WTC11 (cell line): ENCODE results near the gene NME8. TPM values are rescaled to one million over a fixed set of nuclear protein-coding genes. Genes with fewer than 3 reads are reported as not detected.

Experiments used
- ATAC-seq: fragments of 200-7000 bp; cut with Tn5 transposase; 2 replicates; pipeline ENCODE4 v1.10.0; 2021; ENCODE audit warnings: mild to moderate bottlenecking, moderate library complexity
- CTCF ChIA-PET: fragments of 300-600 bp; sonication (Branson Sonifier 250); formaldehyde crosslinking; loops from one replicate; lab custom pipeline; 2021; ENCODE audit warnings: antibody characterized with exemption; lab: Charles Lee
- POLR2A ChIA-PET: fragments of 350-600 bp; sonication (Branson Sonifier 250); formaldehyde crosslinking; loops from one replicate; lab custom pipeline; 2021; ENCODE audit warnings: antibody characterized with exemption; lab: Charles Lee
- DNase-seq: peaks from one replicate; pipeline ENCODE4 v3.0.0; 2021; ENCODE audit warnings: low spot score
- H3K27ac Mint-ChIP-seq: 2 replicates; pipeline ENCODE4 v1.8.0; 2021; ENCODE audit warnings: mixed read lengths
- H3K27me3 Mint-ChIP-seq: 2 replicates; pipeline ENCODE4 v1.8.0; 2021; ENCODE audit warnings: low read depth, mild to moderate bottlenecking, moderate library complexity, mixed read lengths
- H3K36me3 Mint-ChIP-seq: 2 replicates; pipeline ENCODE4 v1.8.0; 2021; ENCODE audit warnings: mixed read lengths
- H3K4me1 Mint-ChIP-seq: 2 replicates; pipeline ENCODE4 v1.8.0; 2022; ENCODE audit warnings: mixed read lengths
- H3K4me3 Mint-ChIP-seq: 2 replicates; pipeline ENCODE4 v1.8.0; 2021; ENCODE audit warnings: mild to moderate bottlenecking, moderate library complexity, mixed read lengths
- H3K9me3 Mint-ChIP-seq: 2 replicates; pipeline ENCODE4 v1.8.0; 2021; ENCODE audit warnings: mixed read lengths
- ELF4 ChIP-seq: sonication (generic); formaldehyde crosslinking; IDR thresholded peaks from 2 replicates; pipeline ENCODE4 v1.8.1; 2022; ENCODE audit warnings: low read depth, mild to moderate bottlenecking, moderate library complexity, missing genetic modification reagents
- ETV6 ChIP-seq: sonication (generic); formaldehyde crosslinking; IDR thresholded peaks from 2 replicates; pipeline ENCODE4 v1.8.1; 2022; ENCODE audit warnings: mild to moderate bottlenecking, missing genetic modification reagents
- FOXK1 ChIP-seq: sonication (generic); formaldehyde crosslinking; IDR thresholded peaks from 2 replicates; pipeline ENCODE4 v1.8.0; 2022; ENCODE audit warnings: mild to moderate bottlenecking, moderate library complexity, missing genetic modification reagents
- GRHL2 ChIP-seq: fragments of 250-450 bp; sonication (Bioruptor Pico); IDR thresholded peaks from 2 replicates; pipeline ENCODE4 v1.8.0; 2022; ENCODE audit warnings: mild to moderate bottlenecking, moderate library complexity; ENCODE audit not compliant: insufficient replicate concordance, severe bottlenecking
- NFYB ChIP-seq: sonication (generic); formaldehyde crosslinking; conservative IDR thresholded peaks from 2 replicates; pipeline ENCODE4 v1.8.0; 2022; ENCODE audit warnings: low read depth, missing genetic modification reagents
- NR2C2 ChIP-seq: sonication (generic); formaldehyde crosslinking; IDR thresholded peaks from 2 replicates; pipeline ENCODE4 v1.8.0; 2022; ENCODE audit warnings: mild to moderate bottlenecking, missing genetic modification reagents
- OVOL2 ChIP-seq: fragments of 250-450 bp; sonication (Bioruptor Pico); IDR thresholded peaks from 2 replicates; pipeline ENCODE4 v1.9.0; 2021; ENCODE audit warnings: mild to moderate bottlenecking, borderline replicate concordance
- ZNF219 ChIP-seq: sonication (generic); formaldehyde crosslinking; IDR thresholded peaks from 2 replicates; pipeline ENCODE4 v1.8.0; 2023; ENCODE audit warnings: missing genetic modification reagents, mild to moderate bottlenecking, borderline replicate concordance
- ZNF232 ChIP-seq: sonication (generic); formaldehyde crosslinking; IDR thresholded peaks from 2 replicates; pipeline ENCODE4 v1.8.0; 2022; ENCODE audit warnings: mild to moderate bottlenecking, missing genetic modification reagents
- ZNF396 ChIP-seq: fragments of 250-450 bp; sonication (Bioruptor Pico); IDR thresholded peaks from 2 replicates; pipeline ENCODE4 v1.8.0; 2021; ENCODE audit warnings: mild to moderate bottlenecking, moderate library complexity, borderline replicate concordance
- ZNF416 ChIP-seq: fragments of 250-450 bp; sonication (Bioruptor Pico); IDR thresholded peaks from 2 replicates; pipeline ENCODE4 v1.9.0; 2021; ENCODE audit warnings: mild to moderate bottlenecking, inconsistent platforms
- total RNA-seq: library from RNA; stranded (reverse); gene quantifications from 3 replicates; pipeline ENCODE4 v1.2.3, GENCODE V29; 2021
- TF ChIP-seq, protein P1 (sequence below): sonication (generic); formaldehyde crosslinking; IDR thresholded peaks from 2 replicates; pipeline ENCODE4 v1.8.1; 2022; ENCODE audit warnings: missing genetic modification reagents, borderline replicate concordance
- TF ChIP-seq, protein P2 (sequence below): sonication (generic); formaldehyde crosslinking; IDR thresholded peaks from 2 replicates; pipeline ENCODE4 v1.8.1; 2022; ENCODE audit warnings: low read depth, mild to moderate bottlenecking, moderate library complexity, missing genetic modification reagents, borderline replicate concordance
- TF ChIP-seq, protein P3 (sequence below): sonication (generic); formaldehyde crosslinking; IDR thresholded peaks from 2 replicates; pipeline ENCODE4 v1.8.0; 2022; ENCODE audit warnings: mild to moderate bottlenecking, missing genetic modification reagents
- TF ChIP-seq, protein P4 (sequence below): fragments of 250-450 bp; sonication (Bioruptor Pico); IDR thresholded peaks from 2 replicates; pipeline ENCODE4 v1.9.0; 2021; ENCODE audit warnings: mild to moderate bottlenecking
- TF ChIP-seq, protein P5 (sequence below): fragments of 250-450 bp; sonication (Bioruptor Pico); conservative IDR thresholded peaks from 2 replicates; pipeline ENCODE4 v1.9.0; 2021; ENCODE audit warnings: mild to moderate bottlenecking
- TF ChIP-seq, protein P6 (sequence below): sonication (generic); formaldehyde crosslinking; IDR thresholded peaks from 2 replicates; pipeline ENCODE4 v1.8.0; 2022; ENCODE audit warnings: missing genetic modification reagents
- TF ChIP-seq, protein P7 (sequence below): sonication (generic); formaldehyde crosslinking; IDR thresholded peaks from 2 replicates; pipeline ENCODE4 v1.8.0; 2022; ENCODE audit warnings: mild to moderate bottlenecking, missing genetic modification reagents
- TF ChIP-seq, protein P8 (sequence below): fragments of 250-450 bp; sonication (Bioruptor Pico); IDR thresholded peaks from 2 replicates; pipeline ENCODE4 v1.9.0; 2021; ENCODE audit warnings: mild to moderate bottlenecking

NME8 gene
- total RNA-seq, 1 experiment from 2014 or later = 1.0 TPM

DNA sequence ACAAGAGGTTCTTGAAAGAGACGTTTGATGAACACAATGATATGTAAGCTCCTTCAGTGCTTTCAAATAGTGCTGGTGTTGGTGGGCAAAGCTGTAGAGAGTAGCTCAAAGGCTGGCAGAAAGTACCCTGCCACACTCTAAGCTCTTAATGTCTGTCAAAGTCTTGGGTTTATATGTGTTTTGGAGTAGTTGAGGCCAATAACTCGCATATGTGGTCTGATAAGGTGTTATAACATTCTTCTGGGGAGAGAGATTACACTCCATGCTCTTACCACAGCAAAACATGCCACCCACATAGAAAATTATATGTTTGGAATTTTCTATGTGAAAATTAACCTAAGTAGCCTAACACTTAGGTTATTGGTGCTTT is 30.8 kb upstream of the NME8 start (continued):
- TF ChIP-seq ZNF396 (CRISPR knock-in tag) (no peak), ZNF232 (CRISPR knock-in tag) (no peak), ZNF219 (CRISPR knock-in tag) (no peak), ELF4 (CRISPR knock-in tag) (no peak), NR2C2 (CRISPR knock-in tag) (no peak), ETV6 (CRISPR knock-in tag) (no peak), ZNF416 (CRISPR knock-in tag) (no peak)
- TF ChIP-seq, protein P1, sequence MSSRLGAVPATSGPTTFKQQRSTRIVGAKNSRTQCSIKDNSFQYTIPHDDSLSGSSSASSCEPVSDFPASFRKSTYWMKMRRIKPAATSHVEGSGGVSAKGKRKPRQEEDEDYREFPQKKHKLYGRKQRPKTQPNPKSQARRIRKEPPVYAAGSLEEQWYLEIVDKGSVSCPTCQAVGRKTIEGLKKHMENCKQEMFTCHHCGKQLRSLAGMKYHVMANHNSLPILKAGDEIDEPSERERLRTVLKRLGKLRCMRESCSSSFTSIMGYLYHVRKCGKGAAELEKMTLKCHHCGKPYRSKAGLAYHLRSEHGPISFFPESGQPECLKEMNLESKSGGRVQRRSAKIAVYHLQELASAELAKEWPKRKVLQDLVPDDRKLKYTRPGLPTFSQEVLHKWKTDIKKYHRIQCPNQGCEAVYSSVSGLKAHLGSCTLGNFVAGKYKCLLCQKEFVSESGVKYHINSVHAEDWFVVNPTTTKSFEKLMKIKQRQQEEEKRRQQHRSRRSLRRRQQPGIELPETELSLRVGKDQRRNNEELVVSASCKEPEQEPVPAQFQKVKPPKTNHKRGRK = no peak
- TF ChIP-seq, protein P2, sequence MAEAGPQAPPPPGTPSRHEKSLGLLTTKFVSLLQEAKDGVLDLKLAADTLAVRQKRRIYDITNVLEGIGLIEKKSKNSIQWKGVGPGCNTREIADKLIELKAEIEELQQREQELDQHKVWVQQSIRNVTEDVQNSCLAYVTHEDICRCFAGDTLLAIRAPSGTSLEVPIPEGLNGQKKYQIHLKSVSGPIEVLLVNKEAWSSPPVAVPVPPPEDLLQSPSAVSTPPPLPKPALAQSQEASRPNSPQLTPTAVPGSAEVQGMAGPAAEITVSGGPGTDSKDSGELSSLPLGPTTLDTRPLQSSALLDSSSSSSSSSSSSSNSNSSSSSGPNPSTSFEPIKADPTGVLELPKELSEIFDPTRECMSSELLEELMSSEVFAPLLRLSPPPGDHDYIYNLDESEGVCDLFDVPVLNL = no peak
- TF ChIP-seq, protein P3, sequence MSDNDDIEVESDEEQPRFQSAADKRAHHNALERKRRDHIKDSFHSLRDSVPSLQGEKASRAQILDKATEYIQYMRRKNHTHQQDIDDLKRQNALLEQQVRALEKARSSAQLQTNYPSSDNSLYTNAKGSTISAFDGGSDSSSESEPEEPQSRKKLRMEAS (CRISPR knock-in tag) = no peak
- TF ChIP-seq, protein P4, sequence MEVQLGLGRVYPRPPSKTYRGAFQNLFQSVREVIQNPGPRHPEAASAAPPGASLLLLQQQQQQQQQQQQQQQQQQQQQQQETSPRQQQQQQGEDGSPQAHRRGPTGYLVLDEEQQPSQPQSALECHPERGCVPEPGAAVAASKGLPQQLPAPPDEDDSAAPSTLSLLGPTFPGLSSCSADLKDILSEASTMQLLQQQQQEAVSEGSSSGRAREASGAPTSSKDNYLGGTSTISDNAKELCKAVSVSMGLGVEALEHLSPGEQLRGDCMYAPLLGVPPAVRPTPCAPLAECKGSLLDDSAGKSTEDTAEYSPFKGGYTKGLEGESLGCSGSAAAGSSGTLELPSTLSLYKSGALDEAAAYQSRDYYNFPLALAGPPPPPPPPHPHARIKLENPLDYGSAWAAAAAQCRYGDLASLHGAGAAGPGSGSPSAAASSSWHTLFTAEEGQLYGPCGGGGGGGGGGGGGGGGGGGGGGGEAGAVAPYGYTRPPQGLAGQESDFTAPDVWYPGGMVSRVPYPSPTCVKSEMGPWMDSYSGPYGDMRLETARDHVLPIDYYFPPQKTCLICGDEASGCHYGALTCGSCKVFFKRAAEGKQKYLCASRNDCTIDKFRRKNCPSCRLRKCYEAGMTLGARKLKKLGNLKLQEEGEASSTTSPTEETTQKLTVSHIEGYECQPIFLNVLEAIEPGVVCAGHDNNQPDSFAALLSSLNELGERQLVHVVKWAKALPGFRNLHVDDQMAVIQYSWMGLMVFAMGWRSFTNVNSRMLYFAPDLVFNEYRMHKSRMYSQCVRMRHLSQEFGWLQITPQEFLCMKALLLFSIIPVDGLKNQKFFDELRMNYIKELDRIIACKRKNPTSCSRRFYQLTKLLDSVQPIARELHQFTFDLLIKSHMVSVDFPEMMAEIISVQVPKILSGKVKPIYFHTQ (CRISPR knock-in tag) = no peak
- TF ChIP-seq, protein P5, sequence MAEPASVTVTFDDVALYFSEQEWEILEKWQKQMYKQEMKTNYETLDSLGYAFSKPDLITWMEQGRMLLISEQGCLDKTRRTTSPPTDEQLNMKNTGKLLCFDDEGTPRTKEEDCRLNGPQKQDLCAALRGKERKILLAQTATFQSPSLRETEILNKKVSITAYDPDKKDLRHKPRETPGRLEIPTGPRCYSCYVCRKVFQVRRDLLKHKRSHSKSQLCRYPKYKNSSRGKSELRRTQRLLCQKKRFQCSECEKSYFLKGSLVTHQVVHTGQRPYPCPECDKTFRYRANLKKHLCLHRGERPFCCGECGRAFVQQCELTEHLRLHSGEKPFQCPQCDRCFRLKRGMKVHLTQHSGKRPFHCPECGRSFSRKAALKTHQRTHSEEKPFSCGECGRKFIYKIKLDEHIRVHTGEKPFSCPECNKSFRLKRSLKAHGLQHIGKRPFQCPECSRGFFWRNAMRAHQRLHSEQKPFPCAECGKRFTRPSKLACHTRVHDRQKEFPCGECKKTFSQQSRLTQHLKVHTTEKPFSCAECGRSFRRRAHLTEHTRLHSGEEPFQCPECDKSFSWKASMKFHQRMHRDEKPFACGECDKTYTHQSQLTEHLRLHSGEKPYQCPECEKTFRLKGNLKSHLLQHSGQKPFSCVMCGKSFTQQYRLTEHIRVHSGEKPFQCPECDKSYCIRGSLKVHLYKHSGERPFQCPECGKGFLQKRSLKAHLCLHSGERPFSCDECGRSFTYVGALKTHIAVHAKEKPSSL (CRISPR knock-in tag) = no peak

DNA sequence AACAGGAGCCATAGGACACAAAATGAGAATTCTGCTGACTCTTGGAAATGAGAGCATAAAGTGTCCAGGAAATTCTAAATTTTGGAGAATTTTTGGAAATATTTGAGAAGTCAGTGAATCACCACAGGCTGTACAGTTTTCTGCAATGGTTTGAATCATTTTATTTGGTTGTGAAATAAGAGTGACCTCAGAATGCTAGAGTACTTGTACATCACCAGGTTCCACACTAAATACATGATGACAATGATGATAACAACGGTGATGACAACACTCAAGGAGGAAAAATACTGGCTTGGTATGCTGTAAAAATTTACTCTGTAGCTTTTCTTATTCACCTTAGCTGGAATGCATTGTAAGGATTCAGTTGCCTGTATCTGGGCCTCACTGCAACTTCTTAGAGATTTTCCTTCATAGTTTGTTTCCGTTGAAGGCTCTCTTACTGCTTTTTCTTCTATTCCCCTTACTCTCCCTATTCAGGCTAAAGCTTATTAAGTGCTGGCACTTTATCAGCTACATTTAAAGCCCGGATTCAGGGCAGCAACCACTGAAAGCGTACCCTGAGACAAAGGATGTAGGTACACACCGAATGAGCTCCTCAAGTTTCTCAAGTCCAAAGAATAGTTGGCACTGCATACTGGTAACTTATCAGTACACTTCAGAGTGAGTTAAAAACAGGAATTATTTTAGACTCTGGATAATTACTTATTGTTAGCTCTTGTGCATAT is 30.2 kb upstream of the NME8 start:
- CTCF ChIA-PET = interaction anchor here (1.0 kb wide), 1 partner anchor 322 kb away, joined by 4 read pairs; no protein-coding TSS in a partner anchor
- TF ChIP-seq, protein P6, sequence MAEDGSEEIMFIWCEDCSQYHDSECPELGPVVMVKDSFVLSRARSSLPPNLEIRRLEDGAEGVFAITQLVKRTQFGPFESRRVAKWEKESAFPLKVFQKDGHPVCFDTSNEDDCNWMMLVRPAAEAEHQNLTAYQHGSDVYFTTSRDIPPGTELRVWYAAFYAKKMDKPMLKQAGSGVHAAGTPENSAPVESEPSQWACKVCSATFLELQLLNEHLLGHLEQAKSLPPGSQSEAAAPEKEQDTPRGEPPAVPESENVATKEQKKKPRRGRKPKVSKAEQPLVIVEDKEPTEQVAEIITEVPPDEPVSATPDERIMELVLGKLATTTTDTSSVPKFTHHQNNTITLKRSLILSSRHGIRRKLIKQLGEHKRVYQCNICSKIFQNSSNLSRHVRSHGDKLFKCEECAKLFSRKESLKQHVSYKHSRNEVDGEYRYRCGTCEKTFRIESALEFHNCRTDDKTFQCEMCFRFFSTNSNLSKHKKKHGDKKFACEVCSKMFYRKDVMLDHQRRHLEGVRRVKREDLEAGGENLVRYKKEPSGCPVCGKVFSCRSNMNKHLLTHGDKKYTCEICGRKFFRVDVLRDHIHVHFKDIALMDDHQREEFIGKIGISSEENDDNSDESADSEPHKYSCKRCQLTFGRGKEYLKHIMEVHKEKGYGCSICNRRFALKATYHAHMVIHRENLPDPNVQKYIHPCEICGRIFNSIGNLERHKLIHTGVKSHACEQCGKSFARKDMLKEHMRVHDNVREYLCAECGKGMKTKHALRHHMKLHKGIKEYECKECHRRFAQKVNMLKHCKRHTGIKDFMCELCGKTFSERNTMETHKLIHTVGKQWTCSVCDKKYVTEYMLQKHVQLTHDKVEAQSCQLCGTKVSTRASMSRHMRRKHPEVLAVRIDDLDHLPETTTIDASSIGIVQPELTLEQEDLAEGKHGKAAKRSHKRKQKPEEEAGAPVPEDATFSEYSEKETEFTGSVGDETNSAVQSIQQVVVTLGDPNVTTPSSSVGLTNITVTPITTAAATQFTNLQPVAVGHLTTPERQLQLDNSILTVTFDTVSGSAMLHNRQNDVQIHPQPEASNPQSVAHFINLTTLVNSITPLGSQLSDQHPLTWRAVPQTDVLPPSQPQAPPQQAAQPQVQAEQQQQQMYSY (CRISPR knock-in tag) = no peak
- no peak for TF ChIP-seq GRHL2 (CRISPR knock-in tag)
- TF ChIP-seq NFYB = no peak
- TF ChIP-seq, protein P7, sequence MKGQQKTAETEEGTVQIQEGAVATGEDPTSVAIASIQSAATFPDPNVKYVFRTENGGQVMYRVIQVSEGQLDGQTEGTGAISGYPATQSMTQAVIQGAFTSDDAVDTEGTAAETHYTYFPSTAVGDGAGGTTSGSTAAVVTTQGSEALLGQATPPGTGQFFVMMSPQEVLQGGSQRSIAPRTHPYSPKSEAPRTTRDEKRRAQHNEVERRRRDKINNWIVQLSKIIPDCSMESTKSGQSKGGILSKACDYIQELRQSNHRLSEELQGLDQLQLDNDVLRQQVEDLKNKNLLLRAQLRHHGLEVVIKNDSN (CRISPR knock-in tag) = no peak
- no peak for TF ChIP-seq ETV6 (CRISPR knock-in tag)
- TF ChIP-seq, protein P2 = no peak
- no peak for TF ChIP-seq OVOL2 (CRISPR knock-in tag)
- TF ChIP-seq, protein P8, sequence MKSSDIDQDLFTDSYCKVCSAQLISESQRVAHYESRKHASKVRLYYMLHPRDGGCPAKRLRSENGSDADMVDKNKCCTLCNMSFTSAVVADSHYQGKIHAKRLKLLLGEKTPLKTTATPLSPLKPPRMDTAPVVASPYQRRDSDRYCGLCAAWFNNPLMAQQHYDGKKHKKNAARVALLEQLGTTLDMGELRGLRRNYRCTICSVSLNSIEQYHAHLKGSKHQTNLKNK (CRISPR knock-in tag) = no peak
- no peak for TF ChIP-seq FOXK1 (CRISPR knock-in tag)
- TF ChIP-seq, all 79 proteins: peak for 0
- Mint-ChIP-seq H3K36me3 (no peaks in the 10 kb centered on the region), H3K4me1 (peaks cover 28% of the 10 kb centered on the region), H3K9me3 (peaks cover 2% of the 10 kb centered on the region; the same call in 1 of the 2 replicates), H3K4me3 (no peak overlapping the region), H3K27ac (no peak overlapping the region), H3K27me3 (no peaks in the 10 kb centered on the region)
- POLR2A ChIA-PET = no interaction called here
- no peak for DNase-seq
- ATAC-seq = no peak
